ENCODE measurements around the gene PRRG4. TPM values are rescaled to one million over a fixed set of nuclear protein-coding genes. Genes with fewer than 3 reads are reported as not detected.

The PRRG4 gene
- total and polyA plus RNA-seq, 2 donors (not counting 3 experiments of a cell fraction or from before 2014, with no cell fraction given) = 0.09 TPM; not detected in 1

- H4K20me1 ChIP-seq (replicated peaks; ENCODE audit: control insufficient read depth, extremely low read depth, insufficient read depth, low read length) = no peaks in the 10 kb centered on the region
- intact Hi-C loops (cut with micrococcal nuclease) (no loop called here), dilution Hi-C loops (cut with MboI; ENCODE audit: extremely low pct_ligation_motif_present, low sequenced_read_pairs) (no loop called here)
- BruUV-seq (replicated peaks) = no TSS peak
- H3K9ac ChIP-seq (replicated peaks; ENCODE audit: extremely low read depth, insufficient read depth, low read length) = no peak overlapping the region
- no peaks in the 10 kb centered on the region for H3K9me1 ChIP-seq (replicated peaks; ENCODE audit: control insufficient read depth, extremely low read depth, insufficient read depth, low read length)
- TF ChIP-seq POLR2AphosphoS5 (IDR thresholded peaks at IDR 0.05; ENCODE audit: insufficient read depth, low read depth, low read length) = no peak
- TF ChIP-seq GATA2 (IDR thresholded peaks at IDR 0.05; ENCODE audit: insufficient read depth, insufficient read length, low read depth, low read length) = no peak
- TF ChIP-seq FOS (IDR thresholded peaks at IDR 0.05; ENCODE audit: borderline replicate concordance, insufficient read depth, low read length) = no peak
- no peak for TF ChIP-seq POLR2A (IDR thresholded peaks at IDR 0.05; ENCODE audit: low read depth, low read length)
- TF ChIP-seq MAX (IDR thresholded peaks at IDR 0.05; ENCODE audit: insufficient read depth, insufficient read length) = no peak
- TF ChIP-seq JUN (IDR thresholded peaks at IDR 0.05; ENCODE audit: borderline replicate concordance, insufficient read depth, insufficient read length, low read depth) = no peak
- TF ChIP-seq EZH2 (IDR thresholded peaks at IDR 0.05; ENCODE audit: borderline replicate concordance, low read depth, low read length, severe bottlenecking) = no peak
- no peak for TF ChIP-seq MYC (IDR thresholded peaks at IDR 0.05; ENCODE audit: low read depth, low read length)
- TF ChIP-seq CTCF (IDR thresholded peaks at IDR 0.05; ENCODE audit: extremely low read depth in 1 of 2, insufficient read depth in 1 of 2, low read depth in 1 of 2, low read length in 2 of 2) = no peak
- H3K4me3 ChIP-seq (replicated peaks in 1 of 3; ENCODE audit: insufficient read depth in 1 of 3, low read depth in 1 of 3, low read length in 3 of 3) = no peak overlapping the region
- no peaks in the 10 kb centered on the region for H3K4me1 ChIP-seq (ENCODE audit: control insufficient read depth, extremely low read depth, insufficient read depth, low read length)
- H3K36me3 ChIP-seq (ENCODE audit: control insufficient read depth in 2 of 2, extremely low read depth in 1 of 2, insufficient read depth in 2 of 2, low read length in 2 of 2) = no peaks in the 10 kb centered on the region
- no peak for FAIRE-seq
- no peak overlapping the region for H3K4me2 ChIP-seq (ENCODE audit: insufficient read depth, low read length)
- H3K27ac ChIP-seq (ENCODE audit: insufficient read depth, low read depth, low read length) = no peak overlapping the region
- no peaks in the 10 kb centered on the region for H3K79me2 ChIP-seq (ENCODE audit: control insufficient read depth, insufficient read depth, low read length)
- POLR2A ChIA-PET = no interaction called here
- CTCF ChIA-PET = no interaction called here
- DNase-seq (ENCODE audit: low read depth, low spot score) = no peak
- H3K9me3 ChIP-seq (replicated peaks; ENCODE audit: control insufficient read depth, insufficient read depth, low read length) = no peaks in the 10 kb centered on the region
- peaks cover 2 to 5% of the 10 kb centered on the region in 2 experiments for H3K27me3 ChIP-seq (ENCODE audit: control insufficient read depth in 2 of 2, insufficient read depth in 2 of 2, low read length in 2 of 2)
- H2AFZ ChIP-seq (ENCODE audit: low read depth, low read length) = no peak overlapping the region
Observed at GRCh38 chr11:32836946-32837345, 7.2 kb downstream of the PRRG4 start.
